Globus pallidus (tissue), 1 donor: ENCODE results near the gene ZNF426.

Source experiments
- DNase-seq: peaks from one replicate; pipeline ENCODE4 v3.0.0-alpha.2; 2015; ENCODE audit warnings: low spot score

ZNF426 gene

DNA sequence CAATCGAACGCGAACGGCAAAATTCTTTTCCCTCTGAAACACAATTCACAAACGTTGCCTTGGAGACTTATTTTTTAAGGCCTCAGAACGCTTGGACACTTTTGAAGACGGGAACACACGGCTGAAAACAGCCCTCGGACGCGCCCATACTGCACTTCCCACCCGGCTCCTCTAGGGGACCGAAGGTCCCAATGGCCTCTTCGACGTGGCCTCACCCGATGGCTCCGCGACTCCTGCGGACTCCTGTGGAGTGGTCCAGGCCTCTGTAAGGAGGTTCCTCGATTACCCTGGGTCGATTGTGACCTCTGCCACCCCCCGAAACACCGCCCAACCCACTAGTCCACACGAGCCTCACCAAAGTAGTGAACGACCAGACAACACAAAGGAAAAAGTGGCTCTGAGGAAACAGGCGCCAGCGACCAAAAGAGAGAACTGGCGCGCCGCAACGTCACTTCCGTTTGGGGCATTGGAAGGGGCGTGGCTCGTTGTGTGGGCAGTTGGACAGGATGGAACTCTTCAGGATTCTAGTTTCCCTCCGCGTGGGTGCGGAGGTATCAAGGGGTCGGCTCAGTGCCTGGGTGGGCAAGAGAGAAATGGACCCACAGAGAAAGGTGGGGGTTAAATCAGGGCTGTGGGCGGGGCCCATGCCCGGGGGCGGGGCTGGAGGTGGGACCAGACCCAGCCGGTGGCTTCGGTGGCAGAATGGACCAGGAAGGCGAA, 40.1 kb downstream of the ZNF426 start, which contains the start of gene ZNF560:
Gene ZNF560 (minus strand): TSS at position 434 of the 720 bp plus-strand sequence. CDS start 23,303 bp downstream, outside the sequence.
- no peak for DNase-seq

DNA sequence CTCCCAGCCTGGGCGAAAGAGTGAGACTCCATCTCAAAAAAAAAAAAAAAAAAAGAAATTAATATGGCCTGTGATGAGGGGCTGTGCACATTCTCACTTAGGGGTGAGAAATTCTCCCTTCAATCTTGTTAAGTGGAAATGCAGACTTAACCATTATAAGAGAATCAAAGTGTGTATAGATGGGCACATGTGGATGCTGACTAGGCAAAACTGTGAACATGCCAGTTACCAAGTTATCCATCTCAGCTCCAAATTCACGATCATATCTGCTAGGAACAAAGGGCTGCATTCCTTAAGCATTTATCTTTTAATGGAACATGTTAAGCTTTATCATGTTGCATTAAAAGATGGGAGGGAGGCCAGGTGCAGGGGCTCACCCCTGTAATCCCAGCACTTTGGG, 44.3 kb downstream of the ZNF426 start:
- DNase-seq = no peak

DNA sequence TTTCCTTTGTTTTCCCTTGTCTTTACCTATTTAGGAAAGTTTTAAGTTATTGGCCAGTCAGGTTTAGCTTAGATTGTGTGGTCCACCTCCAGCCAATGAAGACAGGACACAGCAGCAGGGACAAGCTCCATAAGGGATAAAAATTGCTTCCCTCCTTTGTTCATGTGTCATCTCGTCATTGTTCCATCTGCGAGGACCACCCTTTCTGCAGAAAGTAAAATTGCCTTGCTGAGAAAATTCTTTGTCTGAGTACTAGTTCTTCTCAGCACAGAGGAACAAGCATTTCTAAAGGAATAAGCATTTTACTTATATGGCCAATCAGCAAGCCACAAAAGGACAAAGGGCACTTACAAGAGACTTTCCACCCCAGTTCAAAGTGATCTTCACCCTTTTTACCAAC, 51.4 kb downstream of the ZNF426 start:
- DNase-seq = no peak

DNA sequence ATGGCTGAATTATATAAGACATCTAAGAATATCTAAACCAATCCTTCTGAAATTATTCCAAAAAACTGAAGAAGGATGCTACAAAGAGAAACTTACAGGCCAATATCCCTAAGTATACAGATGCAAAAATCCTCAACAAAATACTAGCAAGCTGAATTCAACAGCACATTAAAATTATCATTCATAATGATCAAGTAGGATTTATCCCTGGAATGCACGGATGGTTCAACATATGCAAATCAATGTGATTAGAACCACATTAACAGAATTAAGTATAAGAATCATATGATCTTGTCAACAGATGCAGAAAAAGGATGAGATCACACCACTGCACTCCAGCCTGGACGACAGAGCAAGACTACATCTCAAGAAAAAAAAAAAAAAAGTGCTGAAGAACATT, 53.3 kb downstream of the ZNF426 start:
- no peak for DNase-seq

DNA sequence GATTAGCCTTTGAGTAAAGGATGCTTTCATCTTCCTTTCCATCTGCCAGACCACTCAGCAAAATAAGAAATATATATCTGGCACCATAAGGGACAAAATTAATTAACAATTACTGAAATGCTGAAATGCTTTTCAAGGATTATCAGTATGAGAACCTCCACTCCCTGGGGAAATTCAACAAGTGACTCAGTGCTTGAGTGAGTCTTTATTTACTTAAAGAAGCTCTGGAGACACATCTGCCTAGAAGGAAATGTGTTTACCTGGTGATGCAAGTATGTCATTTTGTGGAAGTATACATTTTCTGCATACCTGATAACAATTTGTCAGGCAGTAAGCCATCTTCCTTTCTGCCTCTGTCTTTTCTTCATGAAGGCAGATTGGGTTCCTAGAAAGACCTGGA, 63.5 kb downstream of the ZNF426 start:
- no peak for DNase-seq
